Lower lobe of right lung (tissue), 2 donors: Measurements from ENCODE around the gene PJVK. TPM values are rescaled to one million over a fixed set of nuclear protein-coding genes. Genes with fewer than 3 reads are reported as not detected.
A peak's percentile ranks its signal among the peaks of the same experiment; 100 is the strongest.
"Not testable (repeated sequence)": the region's sequence is repeated elsewhere in the genome, so short reads cannot be mapped to it uniquely, and the experiment has no call there.

Experiments used
- ATAC-seq, 2 donors: fragments of 200-7000 bp; cut with Tn5 transposase; one replicate each; pipeline ENCODE4 v1.9.1; 2020 to 2022; ENCODE audit warnings: mild to moderate bottlenecking in 2 of 2, moderate library complexity in 2 of 2
- DNase-seq: peaks from one replicate; pipeline ENCODE4 v3.0.0-alpha.2; 2020
- H3K27ac ChIP-seq: fragments of 200-600 bp; one replicate; pipeline ENCODE4 v1.8.0; 2022
- H3K27me3 ChIP-seq: fragments of 200-600 bp; one replicate; pipeline ENCODE4 v1.8.0; 2022; ENCODE audit warnings: low read depth
- H3K36me3 ChIP-seq: fragments of 200-600 bp; one replicate; pipeline ENCODE4 v1.8.0; 2022; ENCODE audit warnings: mild to moderate bottlenecking
- H3K4me1 ChIP-seq: fragments of 200-600 bp; one replicate; pipeline ENCODE4 v1.8.0; 2022
- H3K4me3 ChIP-seq: fragments of 200-600 bp; one replicate; pipeline ENCODE4 v1.8.0; 2022; ENCODE audit warnings: mild to moderate bottlenecking
- H3K9me3 ChIP-seq: fragments of 200-600 bp; one replicate; pipeline ENCODE4 v1.8.0; 2022
- CTCF ChIP-seq: fragments of 200-600 bp; IDR thresholded peaks from one replicate; pipeline ENCODE4 v1.8.0; 2022; ENCODE audit warnings: antibody characterized with exemption, mild to moderate bottlenecking
- intact Hi-C: fragments of 100-400 bp; cut with DNase I; formaldehyde crosslinking; loops from one replicate; pipeline ENCODE4 v1.11.0; 2022
- total RNA-seq: library from RNA; stranded (reverse); fragmentation: NEBNext Ultra II Directional; extraction: Animal tissue kit (Norgen Biotek cat#: 25700); gene quantifications from one replicate; pipeline ENCODE4 v1.2.1, GENCODE V29; 2021
- donor health status: DM: no; HTN: yes; CAD: no; lungs with severe emphysema.

The PJVK gene
- total RNA-seq, 1 donor from 2014 or later, result 3.0 TPM

GRCh38 chr2:178412047-178412446, 39.1 kb upstream of the PJVK start:
- no peak overlapping the region for H3K4me3 ChIP-seq
- H3K36me3 ChIP-seq, result no peaks in the 10 kb centered on the region
- TF ChIP-seq CTCF, result no peak
- peaks cover 11% of the 10 kb centered on the region for H3K4me1 ChIP-seq
- ATAC-seq, result no peak
- no peaks in the 10 kb centered on the region for H3K27me3 ChIP-seq
- H3K27ac ChIP-seq, result no peak overlapping the region
- H3K9me3 ChIP-seq, result no peaks in the 10 kb centered on the region
- intact Hi-C loops, result no loop called here
- DNase-seq, result no peak

GRCh38 chr2:178412453-178412852, 38.7 kb upstream of the PJVK start:
- DNase-seq, ATAC-seq, H3K9me3 ChIP-seq, H3K36me3 ChIP-seq, H3K27ac ChIP-seq, H3K4me3 ChIP-seq, H3K27me3 ChIP-seq, intact Hi-C loops: not testable (repeated sequence)
- peaks cover 11% of the 10 kb centered on the region for H3K4me1 ChIP-seq

GRCh38 chr2:178413472-178414265, 37.5 kb upstream of the PJVK start:
- H3K4me3 ChIP-seq, result peak overlapping the region; percentile 67
- no peaks in the 10 kb centered on the region for H3K9me3 ChIP-seq
- peak overlapping the region; percentile 93 for H3K27ac ChIP-seq
- H3K27me3 ChIP-seq, result no peaks in the 10 kb centered on the region
- ATAC-seq (peak; percentile 92 to 95), DNase-seq (peak; percentile 86)
- intact Hi-C loops, result no loop called here
- peaks cover 11% of the 10 kb centered on the region for H3K4me1 ChIP-seq
- TF ChIP-seq CTCF, result no peak
- no peaks in the 10 kb centered on the region for H3K36me3 ChIP-seq

- H3K4me3 ChIP-seq, result peak overlapping the region; percentile 67
- ATAC-seq (peak; percentile 98), DNase-seq (peak; percentile 90)
- peak overlapping the region; percentile 93 for H3K27ac ChIP-seq
- peak; percentile 91 for TF ChIP-seq CTCF
- no peaks in the 10 kb centered on the region for H3K27me3 ChIP-seq
- peaks cover 11% of the 10 kb centered on the region for H3K4me1 ChIP-seq
- intact Hi-C loops, result no loop called here
- H3K36me3 ChIP-seq, result no peaks in the 10 kb centered on the region
- no peaks in the 10 kb centered on the region for H3K9me3 ChIP-seq
These were observed 36.6 kb upstream of the PJVK start for GRCh38 chr2:178414266-178415247.

- H3K9me3 ChIP-seq, result no peaks in the 10 kb centered on the region
- H3K27me3 ChIP-seq, result no peaks in the 10 kb centered on the region
- ATAC-seq, result no peak
- DNase-seq, result no peak
- no peak for TF ChIP-seq CTCF
- H3K4me1 ChIP-seq, result peaks cover 11% of the 10 kb centered on the region
- H3K27ac ChIP-seq, result no peak overlapping the region
- H3K4me3 ChIP-seq, result no peak overlapping the region
- intact Hi-C loops, result no loop called here
- H3K36me3 ChIP-seq, result no peaks in the 10 kb centered on the region
These were observed 35.2 kb upstream of the PJVK start for GRCh38 chr2:178415979-178416378.
